ENCODE data around the gene CFB. TPM values are rescaled to one million over a fixed set of nuclear protein-coding genes. Genes with fewer than 3 reads are reported as not detected.

Gene CFB
- total and polyA plus RNA-seq, 7 experiments from 2014 or later: 0.56 to 1.8 (median 1.4) TPM; not detected in 2

DNA sequence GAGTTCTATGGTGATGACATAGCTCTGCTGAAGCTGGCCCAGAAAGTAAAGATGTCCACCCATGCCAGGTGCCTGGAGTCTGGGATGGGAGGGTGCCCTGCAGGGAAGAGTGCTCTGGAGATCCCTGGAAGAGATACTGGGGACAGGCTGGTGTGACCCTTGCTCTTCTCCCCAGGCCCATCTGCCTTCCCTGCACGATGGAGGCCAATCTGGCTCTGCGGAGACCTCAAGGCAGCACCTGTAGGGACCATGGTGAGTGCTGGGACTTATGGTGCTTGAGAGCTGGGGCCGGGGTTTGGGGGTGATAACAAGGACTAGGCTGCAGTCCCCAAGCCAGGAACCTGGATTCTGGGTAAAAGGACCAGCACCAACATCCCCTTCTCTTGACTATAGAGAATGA, 2.2 kb upstream of the CFB start:
- Histone ChIP-seq H3K4me3 (ENCODE audit: low read length) (no peak overlapping the region), H3K27me3 (ENCODE audit: control insufficient read depth in 2 of 2, insufficient read depth in 2 of 2, low read length in 2 of 2) (no peaks in the 10 kb centered on the region), H3K36me3 (ENCODE audit: control insufficient read depth in 2 of 3, insufficient read depth in 3 of 3, low read length in 3 of 3) (no peaks in the 10 kb centered on the region), H3K9me3 (ENCODE audit: control insufficient read depth in 2 of 3, low read length in 3 of 3) (no peaks in the 10 kb centered on the region), H3K27ac (ENCODE audit: low read depth, low read length) (no peak overlapping the region), H3K4me1 (ENCODE audit: control insufficient read depth in 2 of 2, insufficient read depth in 2 of 2, low read length in 2 of 2) (no peaks in the 10 kb centered on the region)
- no peak overlapping the region for H3K27ac Mint-ChIP-seq
- ChIA-PET POLR2A (no interaction called here), CTCF (interaction anchor here (1.6 kb wide), 1 partner anchor 9 kb away, joined by 5 read pairs; no protein-coding TSS in a partner anchor)
- ATAC-seq (no peak), DNase-seq (no peak)
- H3K4me3 Mint-ChIP-seq: no peak overlapping the region
- peaks cover 0 to 14% (median 7%) of the 10 kb centered on the region in 5 donors for H3K27me3 Mint-ChIP-seq
- H3K36me3 Mint-ChIP-seq: no peaks in the 10 kb centered on the region
- no peaks in the 10 kb centered on the region for H3K9me3 Mint-ChIP-seq
- intact Hi-C loops (cut with micrococcal nuclease): no loop called here
- peaks cover 0 to 10% (median 0%) of the 10 kb centered on the region in 7 donors for H3K4me1 Mint-ChIP-seq

DNA sequence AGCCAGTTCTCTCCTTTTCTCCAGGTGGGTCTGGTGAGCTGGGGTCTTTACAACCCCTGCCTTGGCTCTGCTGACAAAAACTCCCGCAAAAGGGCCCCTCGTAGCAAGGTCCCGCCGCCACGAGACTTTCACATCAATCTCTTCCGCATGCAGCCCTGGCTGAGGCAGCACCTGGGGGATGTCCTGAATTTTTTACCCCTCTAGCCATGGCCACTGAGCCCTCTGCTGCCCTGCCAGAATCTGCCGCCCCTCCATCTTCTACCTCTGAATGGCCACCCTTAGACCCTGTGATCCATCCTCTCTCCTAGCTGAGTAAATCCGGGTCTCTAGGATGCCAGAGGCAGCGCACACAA, 765 bp upstream of the CFB start:
- intact Hi-C loops (cut with micrococcal nuclease): no loop called here
- Mint-ChIP-seq H3K27ac (no peak overlapping the region), H3K4me1 (peaks cover 0 to 10% (median 0%) of the 10 kb centered on the region in 7 donors), H3K36me3 (no peaks in the 10 kb centered on the region), H3K9me3 (no peaks in the 10 kb centered on the region), H3K27me3 (peaks cover 0 to 14% (median 7%) of the 10 kb centered on the region in 5 donors), H3K4me3 (no peak overlapping the region)
- ATAC-seq (no peak), DNase-seq (no peak)
- Histone ChIP-seq H3K4me1 (ENCODE audit: control insufficient read depth in 2 of 2, insufficient read depth in 2 of 2, low read length in 2 of 2) (no peaks in the 10 kb centered on the region), H3K27ac (ENCODE audit: low read depth, low read length) (no peak overlapping the region), H3K9me3 (ENCODE audit: control insufficient read depth in 2 of 3, low read length in 3 of 3) (no peaks in the 10 kb centered on the region), H3K27me3 (ENCODE audit: control insufficient read depth in 2 of 2, insufficient read depth in 2 of 2, low read length in 2 of 2) (no peaks in the 10 kb centered on the region), H3K36me3 (ENCODE audit: control insufficient read depth in 2 of 3, insufficient read depth in 3 of 3, low read length in 3 of 3) (no peaks in the 10 kb centered on the region), H3K4me3 (ENCODE audit: low read length) (no peak overlapping the region)
- ChIA-PET CTCF (no interaction called here), POLR2A (interaction anchor here (0.6 kb wide), 1 partner anchor 293 kb away, joined by 3 read pairs; the partner anchor contains the start of gene BAG6)

DNA sequence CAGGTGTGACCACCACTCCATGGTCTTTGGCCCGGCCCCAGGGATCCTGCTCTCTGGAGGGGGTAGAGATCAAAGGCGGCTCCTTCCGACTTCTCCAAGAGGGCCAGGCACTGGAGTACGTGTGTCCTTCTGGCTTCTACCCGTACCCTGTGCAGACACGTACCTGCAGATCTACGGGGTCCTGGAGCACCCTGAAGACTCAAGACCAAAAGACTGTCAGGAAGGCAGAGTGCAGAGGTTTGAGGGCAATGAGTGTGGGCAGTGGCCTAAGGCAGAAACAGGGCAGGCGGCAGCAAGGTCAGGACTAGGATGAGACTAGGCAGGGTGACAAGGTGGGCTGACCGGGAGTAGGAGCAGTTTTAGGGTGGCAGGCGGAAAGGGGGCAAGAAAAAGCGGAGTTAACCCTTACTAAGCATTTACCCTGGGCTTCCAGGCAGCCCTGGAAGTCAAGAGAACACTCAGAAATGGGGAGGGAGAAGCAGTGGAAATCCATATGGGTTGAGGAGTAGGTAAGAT, 533 bp downstream of the CFB start:
- H3K27ac ChIP-seq (ENCODE audit: low read depth, low read length): no peak overlapping the region
- H3K36me3 ChIP-seq (ENCODE audit: control insufficient read depth in 2 of 3, insufficient read depth in 3 of 3, low read length in 3 of 3): peaks cover 0 to 10% (median 2%) of the 10 kb centered on the region in 3 experiments
- Mint-ChIP-seq H3K4me3 (no peak overlapping the region), H3K9me3 (no peaks in the 10 kb centered on the region), H3K36me3 (no peaks in the 10 kb centered on the region), H3K27me3 (peaks cover 0 to 14% (median 6%) of the 10 kb centered on the region in 5 donors), H3K27ac (peak overlapping the region in 1 of 9 donors; percentile 54), H3K4me1 (peaks cover 0 to 8% (median 0%) of the 10 kb centered on the region in 7 donors)
- DNase-seq (no peak), ATAC-seq (no peak)
- CTCF ChIA-PET: no interaction called here
- intact Hi-C loops (cut with micrococcal nuclease): no loop called here
- no peaks in the 10 kb centered on the region for H3K27me3 ChIP-seq (ENCODE audit: control insufficient read depth in 2 of 2, insufficient read depth in 2 of 2, low read length in 2 of 2)
- no peaks in the 10 kb centered on the region for H3K9me3 ChIP-seq (ENCODE audit: control insufficient read depth in 2 of 3, low read length in 3 of 3)
- POLR2A ChIA-PET: no interaction called here
- H3K4me1 ChIP-seq (ENCODE audit: control insufficient read depth in 2 of 2, insufficient read depth in 2 of 2, low read length in 2 of 2): no peaks in the 10 kb centered on the region
- no peak overlapping the region for H3K4me3 ChIP-seq (ENCODE audit: low read length)

DNA sequence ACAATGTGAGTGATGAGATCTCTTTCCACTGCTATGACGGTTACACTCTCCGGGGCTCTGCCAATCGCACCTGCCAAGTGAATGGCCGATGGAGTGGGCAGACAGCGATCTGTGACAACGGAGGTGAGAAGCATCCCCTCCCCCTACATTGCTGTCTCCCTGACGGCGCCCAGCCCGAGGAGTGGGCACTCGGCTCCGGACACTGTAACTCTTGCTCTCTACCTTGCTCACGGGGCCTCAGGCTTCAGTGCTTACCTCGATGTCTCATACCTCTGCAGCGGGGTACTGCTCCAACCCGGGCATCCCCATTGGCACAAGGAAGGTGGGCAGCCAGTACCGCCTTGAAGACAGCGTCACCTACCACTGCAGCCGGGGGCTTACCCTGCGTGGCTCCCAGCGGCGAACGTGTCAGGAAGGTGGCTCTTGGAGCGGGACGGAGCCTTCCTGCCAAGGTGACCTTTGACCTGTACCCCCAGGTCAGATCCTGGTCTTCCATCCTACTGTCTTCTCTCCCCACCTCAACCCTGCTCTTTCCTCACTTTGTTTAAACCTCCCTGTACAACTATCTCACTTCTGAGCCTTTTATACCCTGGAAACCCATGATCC, 1.3 kb downstream of the CFB start:
- no peak for ATAC-seq
- no peak for DNase-seq
- Mint-ChIP-seq H3K9me3 (no peaks in the 10 kb centered on the region), H3K4me1 (peaks cover 0 to 8% (median 0%) of the 10 kb centered on the region in 7 donors), H3K27ac (peak overlapping the region in 2 of 9 donors; percentile 36 to 80), H3K36me3 (no peaks in the 10 kb centered on the region), H3K4me3 (no peak overlapping the region), H3K27me3 (peaks cover 0 to 11% (median 5%) of the 10 kb centered on the region in 5 donors)
- ChIA-PET POLR2A (no interaction called here), CTCF (no interaction called here)
- Histone ChIP-seq H3K27me3 (ENCODE audit: control insufficient read depth in 2 of 2, insufficient read depth in 2 of 2, low read length in 2 of 2) (no peaks in the 10 kb centered on the region), H3K4me1 (ENCODE audit: control insufficient read depth in 2 of 2, insufficient read depth in 2 of 2, low read length in 2 of 2) (no peaks in the 10 kb centered on the region), H3K9me3 (ENCODE audit: control insufficient read depth in 2 of 3, low read length in 3 of 3) (no peaks in the 10 kb centered on the region), H3K27ac (ENCODE audit: low read depth, low read length) (no peak overlapping the region), H3K36me3 (ENCODE audit: control insufficient read depth in 2 of 3, insufficient read depth in 3 of 3, low read length in 3 of 3) (peaks cover 0 to 18% (median 5%) of the 10 kb centered on the region in 3 experiments), H3K4me3 (ENCODE audit: low read length) (no peak overlapping the region)
- intact Hi-C loops (cut with micrococcal nuclease): no loop called here

DNA sequence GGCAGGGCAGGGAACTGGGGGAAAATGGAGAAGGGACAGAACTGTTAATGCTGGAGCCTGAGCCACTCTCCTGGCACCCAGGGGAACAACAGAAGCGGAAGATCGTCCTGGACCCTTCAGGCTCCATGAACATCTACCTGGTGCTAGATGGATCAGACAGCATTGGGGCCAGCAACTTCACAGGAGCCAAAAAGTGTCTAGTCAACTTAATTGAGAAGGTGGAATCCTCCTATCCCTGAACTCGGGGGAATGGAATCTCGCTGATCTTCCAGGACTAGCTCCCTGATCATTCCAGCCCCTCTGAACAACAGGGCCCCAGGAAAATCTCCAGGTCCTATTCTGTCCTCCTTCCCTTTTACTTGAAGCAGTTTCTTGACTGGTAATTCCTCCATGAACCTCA, 2.0 kb downstream of the CFB start:
- Histone ChIP-seq H3K27me3 (ENCODE audit: control insufficient read depth in 2 of 2, insufficient read depth in 2 of 2, low read length in 2 of 2) (no peaks in the 10 kb centered on the region), H3K4me1 (ENCODE audit: control insufficient read depth in 2 of 2, insufficient read depth in 2 of 2, low read length in 2 of 2) (no peaks in the 10 kb centered on the region), H3K36me3 (ENCODE audit: control insufficient read depth in 2 of 3, insufficient read depth in 3 of 3, low read length in 3 of 3) (peaks cover 3 to 25% (median 5%) of the 10 kb centered on the region in 3 experiments), H3K4me3 (ENCODE audit: low read length) (no peak overlapping the region), H3K27ac (ENCODE audit: low read depth, low read length) (no peak overlapping the region), H3K9me3 (ENCODE audit: control insufficient read depth in 2 of 3, low read length in 3 of 3) (no peaks in the 10 kb centered on the region)
- Mint-ChIP-seq H3K4me3 (no peak overlapping the region), H3K4me1 (peaks cover 0 to 4% (median 0%) of the 10 kb centered on the region in 7 donors), H3K27me3 (peaks cover 0 to 4% (median 0%) of the 10 kb centered on the region in 5 donors), H3K27ac (peak overlapping the region in 3 of 9 donors; percentile 51 to 80 (median 51)), H3K9me3 (no peaks in the 10 kb centered on the region), H3K36me3 (peaks cover 0 to 1% (median 0%) of the 10 kb centered on the region in 5 donors)
- ATAC-seq (no peak), DNase-seq (no peak)
- CTCF ChIA-PET: interaction anchor here (0.6 kb wide), 1 partner anchor 268 kb away, joined by 4 read pairs; no protein-coding TSS in a partner anchor
- POLR2A ChIA-PET: no interaction called here
- intact Hi-C loops (cut with micrococcal nuclease): no loop called here

DNA sequence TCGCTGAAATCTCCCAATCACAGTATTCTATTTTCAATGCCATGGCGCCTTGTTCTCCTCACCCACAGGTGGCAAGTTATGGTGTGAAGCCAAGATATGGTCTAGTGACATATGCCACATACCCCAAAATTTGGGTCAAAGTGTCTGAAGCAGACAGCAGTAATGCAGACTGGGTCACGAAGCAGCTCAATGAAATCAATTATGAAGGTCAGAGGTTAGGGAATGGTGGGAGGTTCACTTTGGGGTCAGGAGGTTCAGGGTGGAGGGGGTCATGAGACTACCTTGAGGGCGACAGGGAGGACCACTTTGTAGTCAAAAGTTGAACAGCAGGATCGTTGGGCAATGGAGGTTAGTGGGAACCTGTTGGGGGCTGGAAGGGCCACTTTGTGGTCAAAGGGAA, 2.4 kb downstream of the CFB start:
- H3K4me1 ChIP-seq (ENCODE audit: control insufficient read depth in 2 of 2, insufficient read depth in 2 of 2, low read length in 2 of 2): no peaks in the 10 kb centered on the region
- H3K4me1 Mint-ChIP-seq: peaks cover 0 to 5% (median 0%) of the 10 kb centered on the region in 7 donors
- no peak overlapping the region for H3K4me3 Mint-ChIP-seq
- no peak overlapping the region for H3K4me3 ChIP-seq (ENCODE audit: low read length)
- DNase-seq (no peak), ATAC-seq (no peak)
- H3K27ac ChIP-seq (ENCODE audit: low read depth, low read length): no peak overlapping the region
- peaks cover 2 to 6% (median 3%) of the 10 kb centered on the region in 5 donors for H3K36me3 Mint-ChIP-seq
- ChIA-PET POLR2A (no interaction called here), CTCF (interaction anchor here (0.6 kb wide), 1 partner anchor 268 kb away, joined by 4 read pairs; no protein-coding TSS in a partner anchor)
- intact Hi-C loops (cut with micrococcal nuclease): no loop called here
- no peaks in the 10 kb centered on the region for H3K27me3 ChIP-seq (ENCODE audit: control insufficient read depth in 2 of 2, insufficient read depth in 2 of 2, low read length in 2 of 2)
- H3K36me3 ChIP-seq (ENCODE audit: control insufficient read depth in 2 of 3, insufficient read depth in 3 of 3, low read length in 3 of 3): peaks cover 5 to 29% (median 7%) of the 10 kb centered on the region in 3 experiments
- peak overlapping the region in 4 of 9 donors; percentile 36 to 83 (median 70) for H3K27ac Mint-ChIP-seq
- peaks cover 0 to 4% (median 0%) of the 10 kb centered on the region in 5 donors for H3K27me3 Mint-ChIP-seq
- no peaks in the 10 kb centered on the region for H3K9me3 Mint-ChIP-seq
- no peaks in the 10 kb centered on the region for H3K9me3 ChIP-seq (ENCODE audit: control insufficient read depth in 2 of 3, low read length in 3 of 3)

Measured in naive thymus-derived CD4-positive, alpha-beta T cell (primary cell).